Stomach (tissue), 9 donors: ENCODE data around the gene STX18. TPM values are rescaled to one million over a fixed set of nuclear protein-coding genes. Genes with fewer than 3 reads are reported as not detected.
"Not testable (repeated sequence)": the region's sequence is repeated elsewhere in the genome, so short reads cannot be mapped to it uniquely, and the experiment has no call there.

Experiments used
- DNase-seq, 2 donors: peaks; one replicate each; pipeline versions ENCODE4 v3.0.0 to v3.0.0-alpha.2; 2013 to 2019
- H3K27ac ChIP-seq, 5 donors: fragments of 200-600 bp in 4 of 5; sonication (generic) in 4 of 5; one replicate each; pipeline ENCODE4 v1.5.1; 2013 to 2019; ENCODE audit warnings: mild to moderate bottlenecking in 1 of 5, moderate library complexity in 1 of 5
- H3K27me3 ChIP-seq, 3 donors: fragments of 200-600 bp; sonication (generic); one replicate each; pipeline ENCODE4 v1.5.1; 2017 to 2019; ENCODE audit warnings: mixed run types in 1 of 3
- H3K36me3 ChIP-seq, 4 donors: fragments of 200-600 bp; sonication (generic); 1 replicate in 3 of 4; 2 replicates in 1 of 4; pipeline ENCODE4 v1.5.1; 2016 to 2019
- H3K4me1 ChIP-seq, 4 donors: fragments of 200-600 bp; sonication (generic); one replicate each; pipeline ENCODE4 v1.5.1; 2016 to 2019
- H3K4me3 ChIP-seq, 4 donors: fragments of 200-600 bp; sonication (generic) in 3 of 4; one replicate each; pipeline ENCODE4 v1.5.1; 2016 to 2019; ENCODE audit warnings: mild to moderate bottlenecking in 1 of 4
- H3K9me3 ChIP-seq, 4 donors: fragments of 200-600 bp; sonication (generic); one replicate each; pipeline ENCODE4 v1.5.1; 2016 to 2019
- CTCF ChIP-seq, 7 experiments: fragments of 450-650 bp in 4 of 7; fragments of 200-600 bp in 3 of 7; sonication (generic) in 3 of 7; IDR thresholded peaks; one replicate each; pipeline ENCODE4 v1.5.1; 2016 to 2019; ENCODE audit warnings: antibody characterized with exemption in 7 of 7, control low read depth in 2 of 7, mild to moderate bottlenecking in 1 of 7
- EP300 ChIP-seq: sonication (generic); formaldehyde crosslinking; IDR thresholded peaks from one replicate; pipeline ENCODE4 v1.6.1; 2017; ENCODE audit warnings: antibody characterized with exemption
- POLR2A ChIP-seq, 4 donors: fragments of 450-650 bp; IDR thresholded peaks; one replicate each; pipeline ENCODE4 v1.6.1; 2016; ENCODE audit warnings: antibody characterized with exemption in 4 of 4, control low read depth in 2 of 4, mild to moderate bottlenecking in 1 of 4, moderate library complexity in 1 of 4
- POLR2AphosphoS5 ChIP-seq, 3 donors: sonication (generic); formaldehyde crosslinking; IDR thresholded peaks; one replicate each; pipeline ENCODE4 v1.6.1; 2016; ENCODE audit warnings: antibody characterized with exemption in 3 of 3
- WGBS, 5 donors: extraction: QIAGEN DNeasy Blood & Tissue Kit in 3 of 5; methylation state at CpG; one replicate each; pipeline versions ENCODE4 v1.1.5 to v1.1.7; 2013 to 2018; 5-methylcytosine and 5-hydroxymethylcytosine counted together
- intact Hi-C: fragments of 100-400 bp; cut with DNase I; formaldehyde crosslinking; loops from one replicate; pipeline ENCODE4 v1.15.1; 2023; ENCODE audit warnings: low total_unique reads
- polyA plus RNA-seq, 3 donors: library from polyadenylated mRNA; stranded (reverse); fragments of 200-250 nt; gene quantifications; one replicate each; pipeline ENCODE4 v1.2.3, GENCODE V29; 2013
- total RNA-seq, 5 donors: library from RNA; depleted of rRNA; stranded (reverse); fragments of >200 nt; gene quantifications; one replicate each; pipeline versions ENCODE4 v1.1.0 to v1.2.3, GENCODE V29; 2014 to 2016
- donor health status: healthy with polysubstance abuse.
- donor health status: Bipolar disorder and iron deficiency.
- donor health status: healthy.

STX18 gene
- total and polyA plus RNA-seq, 8 donors: 17.1 to 91.6 (median 26.3) TPM

GRCh38 chr4:4509521-4509920, 32.3 kb downstream of the STX18 start:
- peaks cover 8 to 20% (median 18%) of the 10 kb centered on the region in 4 donors for H3K4me1 ChIP-seq
- H3K9me3 ChIP-seq: no peaks in the 10 kb centered on the region
- DNase-seq: no peak
- H3K4me3 ChIP-seq: no peak overlapping the region
- H3K27me3 ChIP-seq: no peaks in the 10 kb centered on the region
- 95 to 98% (median 97%) methylated on average over 2 of the region's 2 CpGs for whole genome bisulfite sequencing, 5 donors
- H3K27ac ChIP-seq: no peak overlapping the region
- intact Hi-C loops: no loop called here
- TF ChIP-seq POLR2A (IDR thresholded peaks at IDR 0.05) (no peak), EP300 (no peak), POLR2AphosphoS5 (IDR thresholded peaks at IDR 0.05) (no peak), CTCF (IDR thresholded peaks at IDR 0.05) (no peak)
- no peaks in the 10 kb centered on the region for H3K36me3 ChIP-seq

- Histone ChIP-seq H3K9me3 (no peaks in the 10 kb centered on the region), H3K27ac (no peak overlapping the region), H3K36me3 (no peaks in the 10 kb centered on the region), H3K27me3 (no peaks in the 10 kb centered on the region), H3K4me3 (no peak overlapping the region), H3K4me1 (peaks cover 8 to 26% (median 18%) of the 10 kb centered on the region in 4 donors)
- intact Hi-C loops: no loop called here
- DNase-seq: no peak
- TF ChIP-seq POLR2A (IDR thresholded peaks at IDR 0.05) (no peak), CTCF (IDR thresholded peaks at IDR 0.05) (peak in 5 of 7 experiments; percentile 11 to 33 (median 22))
- 54 to 66% (median 59%) methylated on average over 4 of the region's 4 CpGs for WGBS, 5 donors
These were observed 33.9 kb downstream of the STX18 start for GRCh38 chr4:4507923-4508322.

- intact Hi-C loops: no loop called here
- Histone ChIP-seq H3K36me3 (no peaks in the 10 kb centered on the region), H3K9me3 (no peaks in the 10 kb centered on the region), H3K27me3 (no peaks in the 10 kb centered on the region), H3K4me3 (no peak overlapping the region), H3K4me1 (peaks cover 6 to 28% (median 14%) of the 10 kb centered on the region in 4 donors), H3K27ac (no peak overlapping the region)
- TF ChIP-seq POLR2A (IDR thresholded peaks at IDR 0.05) (no peak), EP300 (no peak), POLR2AphosphoS5 (IDR thresholded peaks at IDR 0.05) (no peak), CTCF (IDR thresholded peaks at IDR 0.05) (no peak)
- WGBS, 5 donors: 87 to 95% (median 92%) methylated on average over 14 of the region's 14 CpGs
- no peak for DNase-seq
These were observed 34.4 kb downstream of the STX18 start for GRCh38 chr4:4507403-4507802.

GRCh38 chr4:4506961-4507360, 34.9 kb downstream of the STX18 start:
- no peaks in the 10 kb centered on the region for H3K9me3 ChIP-seq
- H3K4me1 ChIP-seq: peaks cover 2 to 25% (median 13%) of the 10 kb centered on the region in 4 donors
- H3K27me3 ChIP-seq: no peaks in the 10 kb centered on the region
- no peaks in the 10 kb centered on the region for H3K36me3 ChIP-seq
- no peak overlapping the region for H3K27ac ChIP-seq
- DNase-seq: no peak
- WGBS, 5 donors: 77 to 84% (median 80%) methylated on average over 5 of the region's 5 CpGs
- intact Hi-C loops: no loop called here
- H3K4me3 ChIP-seq: no peak overlapping the region
- TF ChIP-seq POLR2A (IDR thresholded peaks at IDR 0.05) (no peak), EP300 (no peak), CTCF (IDR thresholded peaks at IDR 0.05) (no peak), POLR2AphosphoS5 (IDR thresholded peaks at IDR 0.05) (no peak)

- H3K36me3 ChIP-seq, H3K27ac ChIP-seq, intact Hi-C loops, DNase-seq, H3K4me3 ChIP-seq, H3K27me3 ChIP-seq, H3K9me3 ChIP-seq: not testable (repeated sequence)
- WGBS, 5 donors: 89 to 94% (median 91%) methylated on average over 9 of the region's 9 CpGs
- H3K4me1 ChIP-seq: peaks cover 0 to 14% (median 2%) of the 10 kb centered on the region in 4 donors
These were observed 36.6 kb downstream of the STX18 start for GRCh38 chr4:4505211-4505610.
